GM18508 (cell line): ENCODE data around the gene ITGB6.
A peak's percentile ranks its signal among the peaks of the same experiment; 100 is the strongest.

Source experiments
- ATAC-seq: cut with Tn5 transposase; IDR thresholded peaks from one replicate; pipeline ENCODE4 v1.9.1; 2021; ENCODE audit warnings: moderate number of reproducible peaks; ENCODE audit not compliant: insufficient read depth, unreplicated experiment

The ITGB6 gene

GRCh38 chr2:160222546-160223283 lies 22.6 kb upstream of the ITGB6 start:
- no peak for ATAC-seq

GRCh38 chr2:160221391-160222276 lies 21.6 kb upstream of the ITGB6 start:
- no peak for ATAC-seq

- ATAC-seq: no peak
Measured at GRCh38 chr2:160220545-160221009, 20.5 kb upstream of the ITGB6 start.

- no peak for ATAC-seq
Measured at GRCh38 chr2:160220026-160220425, 20.0 kb upstream of the ITGB6 start.

- no peak for ATAC-seq
Measured at GRCh38 chr2:160214461-160215445, 14.7 kb upstream of the ITGB6 start.

- no peak for ATAC-seq
Measured at GRCh38 chr2:160213511-160213910, 13.4 kb upstream of the ITGB6 start.

- ATAC-seq: peak; percentile 76
Measured at GRCh38 chr2:160210599-160211138, 10.6 kb upstream of the ITGB6 start.

- ATAC-seq: no peak
Measured at GRCh38 chr2:160209516-160209856, 9.4 kb upstream of the ITGB6 start.

GRCh38 chr2:160208655-160209515 lies 8.8 kb upstream of the ITGB6 start:
- ATAC-seq: no peak

GRCh38 chr2:160207804-160208654 lies 8.0 kb upstream of the ITGB6 start:
- ATAC-seq: no peak

GRCh38 chr2:160207271-160207670 lies 7.2 kb upstream of the ITGB6 start:
- no peak for ATAC-seq

GRCh38 chr2:160206436-160206835 lies 6.4 kb upstream of the ITGB6 start:
- ATAC-seq: no peak

GRCh38 chr2:160205505-160205904 lies 5.4 kb upstream of the ITGB6 start:
- ATAC-seq: no peak

- no peak for ATAC-seq
Measured at GRCh38 chr2:160203422-160203821, 3.4 kb upstream of the ITGB6 start.

- no peak for ATAC-seq
Measured at GRCh38 chr2:160203007-160203406, 2.9 kb upstream of the ITGB6 start.

- no peak for ATAC-seq
Measured at GRCh38 chr2:160201849-160202539, 1.9 kb upstream of the ITGB6 start.

GRCh38 chr2:160200921-160201320 lies 849 bp upstream of the ITGB6 start:
- ATAC-seq: no peak

GRCh38 chr2:160199053-160199452 lies 1.0 kb downstream of the ITGB6 start:
- no peak for ATAC-seq
